Suprapubic skin (tissue), 4 donors: ENCODE results near the gene KCNN2. TPM values are rescaled to one million over a fixed set of nuclear protein-coding genes. Genes with fewer than 3 reads are reported as not detected.

Source experiments
- DNase-seq, 2 donors: peaks; one replicate each; pipeline ENCODE4 v3.0.0-alpha.2; 2019; ENCODE audit warnings: low spot score in 2 of 2
- H3K27ac ChIP-seq: fragments of 200-600 bp; sonication (generic); one replicate; pipeline ENCODE4 v1.5.1; 2019
- H3K27me3 ChIP-seq: fragments of 200-600 bp; sonication (generic); one replicate; pipeline ENCODE4 v1.5.1; 2019
- H3K36me3 ChIP-seq: fragments of 200-600 bp; sonication (generic); one replicate; pipeline ENCODE4 v1.5.1; 2019
- H3K4me1 ChIP-seq: fragments of 200-600 bp; sonication (generic); one replicate; pipeline ENCODE4 v1.5.1; 2019
- H3K4me3 ChIP-seq: fragments of 200-600 bp; sonication (generic); one replicate; pipeline ENCODE4 v1.5.1; 2019; ENCODE audit warnings: mild to moderate bottlenecking
- H3K9me3 ChIP-seq: fragments of 200-600 bp; sonication (generic); one replicate; pipeline ENCODE4 v1.5.1; 2019
- CTCF ChIP-seq, 2 donors: fragments of 200-600 bp in 1 of 2; fragments of 450-650 bp in 1 of 2; sonication (generic) in 1 of 2; IDR thresholded peaks; one replicate each; pipeline ENCODE4 v1.5.1; 2016 to 2019; ENCODE audit warnings: antibody characterized with exemption in 2 of 2, mild to moderate bottlenecking in 1 of 2, moderate library complexity in 1 of 2
- EP300 ChIP-seq: sonication (generic); formaldehyde crosslinking; IDR thresholded peaks from one replicate; pipeline ENCODE4 v1.6.1; 2017; ENCODE audit warnings: antibody characterized with exemption
- POLR2A ChIP-seq, 2 donors: fragments of 450-650 bp; IDR thresholded peaks; one replicate each; pipeline ENCODE4 v1.6.1; 2017; ENCODE audit warnings: antibody characterized with exemption in 2 of 2, mild to moderate bottlenecking in 2 of 2, moderate library complexity in 2 of 2
- POLR2AphosphoS5 ChIP-seq, 3 donors: sonication (generic); formaldehyde crosslinking; IDR thresholded peaks; one replicate each; pipeline ENCODE4 v1.6.1; 2017; ENCODE audit warnings: antibody characterized with exemption in 3 of 3
- WGBS: methylation state at CpG from one replicate; pipeline ENCODE4 v1.1.5; 2018; 5-methylcytosine and 5-hydroxymethylcytosine counted together
- total RNA-seq, 4 donors: library from RNA; depleted of rRNA; stranded (reverse); fragments of >200 nt; gene quantifications; one replicate each; pipeline ENCODE4 v1.1.0, GENCODE V29; 2016

Gene KCNN2
- total RNA-seq, 4 donors from 2014 or later, result 0.62 to 3.2 (median 2.0) TPM

- H3K4me1 ChIP-seq, result no peaks in the 10 kb centered on the region
- H3K9me3 ChIP-seq, result no peaks in the 10 kb centered on the region
- no peak overlapping the region for H3K27ac ChIP-seq
- H3K4me3 ChIP-seq, result no peak overlapping the region
- no peak for TF ChIP-seq POLR2A (IDR thresholded peaks at IDR 0.05)
- DNase-seq, result no peak
- 74% methylated on average over 7 of the region's 7 CpGs for WGBS
- H3K36me3 ChIP-seq, result no peaks in the 10 kb centered on the region
- H3K27me3 ChIP-seq, result no peaks in the 10 kb centered on the region
Measured at GRCh38 chr5:114369680-114370417, 8.0 kb downstream of the KCNN2 start.

GRCh38 chr5:114377050-114377844 is 15.4 kb downstream of the KCNN2 start:
- 70% methylated on average over 7 of the region's 7 CpGs for WGBS
- Histone ChIP-seq H3K9me3 (no peaks in the 10 kb centered on the region), H3K4me3 (no peak overlapping the region), H3K36me3 (no peaks in the 10 kb centered on the region), H3K27ac (no peak overlapping the region), H3K4me1 (no peaks in the 10 kb centered on the region), H3K27me3 (no peaks in the 10 kb centered on the region)
- no peak for DNase-seq
- TF ChIP-seq POLR2A (IDR thresholded peaks at IDR 0.05), result no peak
- TF ChIP-seq POLR2AphosphoS5 (IDR thresholded peaks at IDR 0.05), result no peak
- no peak for TF ChIP-seq EP300
- TF ChIP-seq CTCF (IDR thresholded peaks at IDR 0.05), result no peak

GRCh38 chr5:114377946-114378345 is 16.1 kb downstream of the KCNN2 start:
- Histone ChIP-seq H3K27me3 (no peaks in the 10 kb centered on the region), H3K27ac (no peak overlapping the region), H3K4me3 (no peak overlapping the region), H3K9me3 (no peaks in the 10 kb centered on the region), H3K36me3 (no peaks in the 10 kb centered on the region), H3K4me1 (no peaks in the 10 kb centered on the region)
- WGBS, result 77% methylated on average over 6 of the region's 6 CpGs
- no peak for DNase-seq
- TF ChIP-seq CTCF (IDR thresholded peaks at IDR 0.05), result no peak
- TF ChIP-seq EP300, result no peak
- TF ChIP-seq POLR2A (IDR thresholded peaks at IDR 0.05), result no peak
- TF ChIP-seq POLR2AphosphoS5 (IDR thresholded peaks at IDR 0.05), result no peak

GRCh38 chr5:114380721-114381120 is 18.9 kb downstream of the KCNN2 start:
- Histone ChIP-seq H3K27ac (no peak overlapping the region), H3K36me3 (no peaks in the 10 kb centered on the region), H3K4me3 (no peak overlapping the region), H3K27me3 (no peaks in the 10 kb centered on the region), H3K4me1 (no peaks in the 10 kb centered on the region), H3K9me3 (no peaks in the 10 kb centered on the region)
- TF ChIP-seq CTCF (IDR thresholded peaks at IDR 0.05) (no peak), POLR2A (IDR thresholded peaks at IDR 0.05) (no peak), EP300 (no peak), POLR2AphosphoS5 (IDR thresholded peaks at IDR 0.05) (no peak)
- DNase-seq, result no peak
- WGBS, result 75% methylated on average over 5 of the region's 5 CpGs

GRCh38 chr5:114387433-114387832 is 25.6 kb downstream of the KCNN2 start:
- Histone ChIP-seq H3K4me1 (no peaks in the 10 kb centered on the region), H3K9me3 (no peaks in the 10 kb centered on the region), H3K36me3 (no peaks in the 10 kb centered on the region), H3K27me3 (no peaks in the 10 kb centered on the region), H3K4me3 (no peak overlapping the region), H3K27ac (no peak overlapping the region)
- DNase-seq, result no peak
- 36% methylated on average over 1 of the region's 1 CpG for WGBS
- TF ChIP-seq EP300 (no peak), POLR2AphosphoS5 (IDR thresholded peaks at IDR 0.05) (no peak), POLR2A (IDR thresholded peaks at IDR 0.05) (no peak), CTCF (IDR thresholded peaks at IDR 0.05) (no peak)
